KMS-11 (cell line): ENCODE data around the gene GRM7.

Experiments used
- H2AFZ ChIP-seq: fragments of 200-600 bp; sonication (generic); 2 replicates; pipeline ENCODE4 v1.6.1; 2016; ENCODE audit warnings: antibody characterized with exemption, mixed run types, low read depth
- H3K27ac ChIP-seq: fragments of 200-600 bp; sonication (generic); 2 replicates; pipeline ENCODE4 v1.6.1; 2016; ENCODE audit warnings: mild to moderate bottlenecking, mixed run types
- H3K27me3 ChIP-seq: fragments of 200-600 bp; sonication (generic); 2 replicates; pipeline ENCODE4 v1.6.1; 2017; ENCODE audit warnings: mild to moderate bottlenecking, low read depth, mixed run types, moderate library complexity; ENCODE audit not compliant: insufficient read depth
- H3K36me3 ChIP-seq: fragments of 200-600 bp; sonication (generic); 2 replicates; pipeline ENCODE4 v1.6.1; 2017; ENCODE audit warnings: mild to moderate bottlenecking, mixed run types; ENCODE audit not compliant: insufficient read depth
- H3K4me1 ChIP-seq: fragments of 200-600 bp; sonication (generic); 2 replicates; pipeline ENCODE4 v1.6.1; 2016; ENCODE audit warnings: mild to moderate bottlenecking, low read depth, mixed run types; ENCODE audit not compliant: poor library complexity, severe bottlenecking
- H3K4me2 ChIP-seq: fragments of 200-600 bp; sonication (generic); 2 replicates; pipeline ENCODE4 v1.7.0; 2016; ENCODE audit warnings: mild to moderate bottlenecking, mixed run types
- H3K4me3 ChIP-seq: fragments of 200-600 bp; sonication (generic); IDR thresholded peaks from 2 replicates; pipeline ENCODE4 v1.6.1; 2017; ENCODE audit warnings: low read depth, low read length, mixed read lengths; ENCODE audit not compliant: insufficient read depth
- H3K79me2 ChIP-seq: fragments of 200-600 bp; sonication (generic); 2 replicates; pipeline ENCODE4 v1.6.1; 2016; ENCODE audit warnings: low read depth, mixed run types; ENCODE audit not compliant: insufficient read depth
- H3K9ac ChIP-seq: fragments of 200-600 bp; sonication (generic); 2 replicates; pipeline ENCODE4 v1.6.1; 2016; ENCODE audit warnings: mild to moderate bottlenecking, mixed run types
- H4K20me1 ChIP-seq: fragments of 200-600 bp; sonication (generic); 2 replicates; pipeline ENCODE4 v1.6.1; 2016; ENCODE audit warnings: mild to moderate bottlenecking, mixed run types; ENCODE audit not compliant: insufficient read depth
- TF ChIP-seq, protein P1 (sequence below): fragments of 200-600 bp; sonication (generic); conservative IDR thresholded peaks from 2 replicates; pipeline ENCODE4 v1.6.1; 2017; ENCODE audit warnings: low read depth, mild to moderate bottlenecking, antibody characterized with exemption, low read length, moderate library complexity, mixed read lengths

Gene GRM7

DNA sequence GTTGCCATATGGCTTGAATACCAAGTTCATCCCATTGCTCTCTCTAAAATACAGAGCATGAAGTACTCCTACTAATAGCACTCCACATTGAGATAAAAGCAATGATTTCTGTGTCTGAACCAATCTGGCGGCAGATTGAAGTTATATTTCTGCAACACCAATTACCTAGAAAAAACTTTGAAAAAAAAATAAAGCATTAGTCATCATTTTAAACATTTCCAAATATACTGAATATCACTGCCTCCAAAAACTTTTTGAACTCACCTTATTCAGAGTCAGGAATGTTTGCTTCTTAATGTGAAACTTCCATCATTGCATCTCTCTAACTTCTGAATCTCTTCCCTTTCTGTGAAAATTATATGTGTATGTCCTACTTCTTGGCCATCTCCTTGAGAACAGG lies 540.5 kb downstream of the GRM7 start:
- H3K9ac ChIP-seq = no peak overlapping the region
- H3K27me3 ChIP-seq = no peaks in the 10 kb centered on the region
- H3K27ac ChIP-seq = no peak overlapping the region
- H3K79me2 ChIP-seq = no peaks in the 10 kb centered on the region
- no peaks in the 10 kb centered on the region for H4K20me1 ChIP-seq
- no peak overlapping the region for H2AFZ ChIP-seq
- H3K36me3 ChIP-seq = no peaks in the 10 kb centered on the region
- TF ChIP-seq, protein P1, sequence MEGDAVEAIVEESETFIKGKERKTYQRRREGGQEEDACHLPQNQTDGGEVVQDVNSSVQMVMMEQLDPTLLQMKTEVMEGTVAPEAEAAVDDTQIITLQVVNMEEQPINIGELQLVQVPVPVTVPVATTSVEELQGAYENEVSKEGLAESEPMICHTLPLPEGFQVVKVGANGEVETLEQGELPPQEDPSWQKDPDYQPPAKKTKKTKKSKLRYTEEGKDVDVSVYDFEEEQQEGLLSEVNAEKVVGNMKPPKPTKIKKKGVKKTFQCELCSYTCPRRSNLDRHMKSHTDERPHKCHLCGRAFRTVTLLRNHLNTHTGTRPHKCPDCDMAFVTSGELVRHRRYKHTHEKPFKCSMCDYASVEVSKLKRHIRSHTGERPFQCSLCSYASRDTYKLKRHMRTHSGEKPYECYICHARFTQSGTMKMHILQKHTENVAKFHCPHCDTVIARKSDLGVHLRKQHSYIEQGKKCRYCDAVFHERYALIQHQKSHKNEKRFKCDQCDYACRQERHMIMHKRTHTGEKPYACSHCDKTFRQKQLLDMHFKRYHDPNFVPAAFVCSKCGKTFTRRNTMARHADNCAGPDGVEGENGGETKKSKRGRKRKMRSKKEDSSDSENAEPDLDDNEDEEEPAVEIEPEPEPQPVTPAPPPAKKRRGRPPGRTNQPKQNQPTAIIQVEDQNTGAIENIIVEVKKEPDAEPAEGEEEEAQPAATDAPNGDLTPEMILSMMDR = no peak
- H3K4me3 ChIP-seq = no peak overlapping the region
- no peaks in the 10 kb centered on the region for H3K4me1 ChIP-seq
- H3K4me2 ChIP-seq = no peak overlapping the region

DNA sequence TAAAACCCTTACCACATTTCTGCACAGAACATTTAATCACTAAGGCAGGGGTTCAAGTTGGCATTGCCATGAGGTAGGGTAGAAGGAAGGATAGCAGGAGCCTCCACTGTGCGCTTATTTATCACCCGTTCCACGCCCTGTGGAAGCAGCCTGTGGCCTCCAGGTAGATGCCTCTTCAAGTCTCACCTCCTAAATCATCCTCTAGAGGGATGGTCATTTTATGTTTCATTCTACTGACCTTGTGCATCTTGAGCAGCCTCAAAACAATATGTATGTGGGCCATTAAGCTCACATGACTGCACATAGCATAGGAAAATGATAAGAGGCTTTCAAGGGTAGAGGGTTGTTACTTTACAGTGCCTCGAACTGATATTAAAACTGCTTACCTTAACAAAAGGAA lies 546.2 kb downstream of the GRM7 start:
- TF ChIP-seq, protein P1 = no peak
- H3K27ac ChIP-seq = no peak overlapping the region

DNA sequence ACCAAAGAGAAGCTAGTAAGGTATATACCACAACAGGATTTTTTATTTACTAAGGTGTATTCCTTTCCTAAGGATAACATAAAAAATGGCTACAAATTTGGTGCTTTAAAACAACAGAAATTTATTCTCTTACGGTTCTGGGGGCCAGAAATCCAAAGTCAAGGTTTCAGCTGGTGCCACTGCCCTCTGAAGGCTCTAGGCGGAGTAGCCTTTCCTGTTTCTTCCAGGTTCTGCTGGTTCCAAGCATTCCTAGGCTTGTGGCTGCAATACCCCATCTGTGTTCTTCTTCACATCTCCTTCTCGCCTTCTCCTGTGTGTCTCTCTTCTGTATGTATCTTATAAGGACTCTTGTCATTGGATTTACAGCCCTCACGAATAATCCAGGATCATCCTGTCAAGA lies 549.9 kb downstream of the GRM7 start:
- Histone ChIP-seq H4K20me1 (no peaks in the 10 kb centered on the region), H3K36me3 (no peaks in the 10 kb centered on the region), H3K4me3 (no peak overlapping the region), H3K9ac (no peak overlapping the region), H3K79me2 (no peaks in the 10 kb centered on the region), H3K4me1 (no peaks in the 10 kb centered on the region), H3K27ac (no peak overlapping the region), H2AFZ (no peak overlapping the region), H3K4me2 (no peak overlapping the region), H3K27me3 (no peaks in the 10 kb centered on the region)
- TF ChIP-seq, protein P1 = no peak

More for the DNA sequence above, 546.2 kb downstream of the GRM7 start:
- no peaks in the 10 kb centered on the region for H3K36me3 ChIP-seq
- no peaks in the 10 kb centered on the region for H3K27me3 ChIP-seq
- no peaks in the 10 kb centered on the region for H3K79me2 ChIP-seq
- H3K4me1 ChIP-seq = no peaks in the 10 kb centered on the region
- no peak overlapping the region for H3K9ac ChIP-seq
- H2AFZ ChIP-seq = no peak overlapping the region
- H3K4me3 ChIP-seq = no peak overlapping the region
- no peak overlapping the region for H3K4me2 ChIP-seq
- no peaks in the 10 kb centered on the region for H4K20me1 ChIP-seq

DNA sequence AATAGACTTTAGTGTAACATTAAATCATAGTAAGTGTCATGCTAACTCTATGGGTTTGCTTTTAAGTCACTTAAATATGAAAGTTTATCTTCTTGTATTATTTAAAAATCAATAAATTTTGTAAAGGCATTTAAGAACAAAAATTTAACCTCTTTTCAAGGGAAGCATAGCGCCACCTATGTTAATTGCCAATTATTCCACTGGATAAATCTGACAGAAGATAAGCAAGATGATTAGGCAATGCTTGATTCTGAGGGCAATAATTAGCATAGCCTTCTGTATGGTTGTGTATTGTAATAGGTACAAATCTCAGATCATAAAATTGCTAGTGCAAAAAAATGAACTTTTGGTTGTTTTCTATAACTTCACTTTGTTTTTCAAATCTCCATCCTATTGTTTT lies 560.1 kb downstream of the GRM7 start:
- Histone ChIP-seq H2AFZ (no peak overlapping the region), H3K4me3 (no peak overlapping the region), H3K27ac (no peak overlapping the region), H3K4me2 (no peak overlapping the region), H3K36me3 (no peaks in the 10 kb centered on the region), H3K79me2 (no peaks in the 10 kb centered on the region), H3K27me3 (no peaks in the 10 kb centered on the region), H3K9ac (no peak overlapping the region), H4K20me1 (no peaks in the 10 kb centered on the region), H3K4me1 (no peaks in the 10 kb centered on the region)
- TF ChIP-seq, protein P1 = no peak
